GM19035 (cell line): ENCODE measurements around the gene KLF1.
"Not testable (repeated sequence)": the region's sequence is repeated elsewhere in the genome, so short reads cannot be mapped to it uniquely, and the experiment has no call there.

Experiments
- ATAC-seq: cut with Tn5 transposase; IDR thresholded peaks from one replicate; pipeline ENCODE4 v1.9.1; 2021; ENCODE audit not compliant: unreplicated experiment

The KLF1 gene

DNA sequence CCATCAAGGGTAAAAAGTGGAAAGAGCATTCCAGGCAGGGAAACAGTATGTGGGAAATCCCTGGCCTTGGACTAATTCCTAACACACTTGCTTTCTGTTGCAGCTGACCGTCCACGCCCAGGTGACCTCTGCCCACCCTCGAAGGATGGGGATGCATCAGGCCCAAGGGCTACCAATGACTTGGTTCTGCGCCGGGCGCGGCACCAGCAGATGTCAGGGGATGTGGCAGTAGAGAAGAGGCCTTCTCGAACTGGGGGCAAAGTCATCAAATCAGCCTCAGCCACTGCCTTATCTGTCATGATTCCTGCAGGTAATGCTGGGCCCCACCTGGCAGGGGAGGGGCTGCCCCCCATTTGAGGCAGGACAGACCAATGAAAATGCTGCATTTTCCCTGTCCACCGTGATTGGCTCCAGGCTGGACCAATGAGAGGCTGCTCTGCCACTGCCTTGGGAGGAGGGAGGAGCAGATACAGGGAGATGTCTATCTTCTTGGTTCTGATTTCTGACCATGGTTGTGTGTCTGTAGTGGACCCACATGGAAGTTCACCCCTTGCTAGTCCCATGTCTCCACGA, 18.4 kb downstream of the KLF1 start:
- no peak for ATAC-seq

DNA sequence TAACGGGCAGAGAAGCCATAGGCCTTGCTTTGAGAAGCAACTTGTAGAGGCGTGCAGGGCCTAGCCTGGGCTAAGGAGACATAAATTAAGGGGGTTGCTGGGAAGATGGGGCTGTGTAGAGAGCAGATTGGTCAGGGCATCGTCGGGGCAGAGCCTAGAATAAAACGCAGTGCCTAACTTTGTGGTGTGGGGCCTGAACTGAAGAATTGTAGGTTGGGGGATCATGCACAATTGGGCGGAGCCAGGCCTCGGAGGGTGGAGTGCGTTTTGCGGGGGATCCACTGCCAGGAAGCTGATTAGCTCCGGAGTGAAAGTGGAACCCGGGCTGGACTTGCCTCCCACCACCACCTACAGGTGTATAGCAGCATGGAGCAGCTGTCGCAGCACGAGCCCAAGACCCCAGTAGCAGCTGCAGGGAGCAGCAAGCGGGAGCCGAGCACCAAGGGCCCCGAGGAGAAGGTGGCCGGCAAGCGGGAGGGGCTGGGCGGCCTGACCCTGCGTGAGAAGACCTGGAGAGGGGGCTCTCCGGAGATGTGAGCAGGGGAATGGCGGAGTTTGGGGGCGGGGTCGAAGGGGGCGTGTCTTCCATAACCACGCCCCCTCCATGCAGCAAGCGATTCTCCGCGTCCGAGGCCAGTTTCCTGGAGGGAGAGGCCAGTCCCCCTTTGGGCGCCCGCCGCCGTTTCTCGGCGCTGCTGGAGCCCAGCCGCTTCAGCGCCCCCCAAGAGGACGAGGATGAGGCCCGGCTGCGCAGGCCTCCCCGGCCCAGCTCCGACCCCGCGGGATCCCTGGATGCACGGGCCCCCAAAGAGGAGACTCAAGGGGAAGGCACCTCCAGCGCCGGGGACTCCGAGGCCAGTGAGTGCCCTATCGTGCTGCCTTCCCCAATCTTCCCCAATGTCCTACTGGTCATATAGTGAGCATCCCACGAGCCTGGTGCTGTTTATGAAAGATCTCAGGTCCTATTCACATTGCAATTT, 19.6 kb downstream of the KLF1 start:
- peak; percentile 59 for ATAC-seq

DNA sequence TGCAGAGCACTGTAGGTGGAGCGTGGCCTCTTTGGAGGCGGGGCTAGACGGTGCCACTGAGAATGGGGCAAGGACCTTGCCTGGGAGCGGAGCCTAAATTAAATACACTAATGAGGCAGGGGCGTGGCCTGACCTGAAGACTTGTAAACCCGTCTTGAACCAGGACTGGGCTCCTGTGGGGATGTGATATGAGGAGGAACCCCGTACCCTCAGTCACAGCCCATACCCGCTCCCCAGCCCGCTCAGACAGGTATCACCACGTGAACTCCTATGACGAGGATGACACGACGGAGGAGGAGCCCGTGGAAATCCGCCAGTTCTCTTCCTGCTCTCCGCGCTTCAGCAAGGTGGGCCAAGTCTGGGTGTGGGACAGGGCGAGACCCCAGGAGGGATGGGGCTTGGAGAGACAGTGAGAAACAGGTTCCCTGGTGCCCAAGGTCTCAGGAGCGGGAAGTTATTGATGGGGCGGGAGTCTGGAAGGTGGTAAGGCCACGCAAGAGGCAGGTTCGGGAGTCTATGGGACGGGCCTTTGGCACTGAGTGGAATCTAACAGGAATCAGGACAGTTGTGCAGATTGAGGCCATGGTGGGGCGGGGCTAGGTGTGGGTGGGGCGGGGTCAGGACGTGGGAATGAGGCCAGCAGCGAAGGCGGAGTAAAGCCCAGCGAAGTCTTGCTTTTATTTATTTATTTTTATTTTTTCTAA, 20.4 kb downstream of the KLF1 start:
- no peak for ATAC-seq

DNA sequence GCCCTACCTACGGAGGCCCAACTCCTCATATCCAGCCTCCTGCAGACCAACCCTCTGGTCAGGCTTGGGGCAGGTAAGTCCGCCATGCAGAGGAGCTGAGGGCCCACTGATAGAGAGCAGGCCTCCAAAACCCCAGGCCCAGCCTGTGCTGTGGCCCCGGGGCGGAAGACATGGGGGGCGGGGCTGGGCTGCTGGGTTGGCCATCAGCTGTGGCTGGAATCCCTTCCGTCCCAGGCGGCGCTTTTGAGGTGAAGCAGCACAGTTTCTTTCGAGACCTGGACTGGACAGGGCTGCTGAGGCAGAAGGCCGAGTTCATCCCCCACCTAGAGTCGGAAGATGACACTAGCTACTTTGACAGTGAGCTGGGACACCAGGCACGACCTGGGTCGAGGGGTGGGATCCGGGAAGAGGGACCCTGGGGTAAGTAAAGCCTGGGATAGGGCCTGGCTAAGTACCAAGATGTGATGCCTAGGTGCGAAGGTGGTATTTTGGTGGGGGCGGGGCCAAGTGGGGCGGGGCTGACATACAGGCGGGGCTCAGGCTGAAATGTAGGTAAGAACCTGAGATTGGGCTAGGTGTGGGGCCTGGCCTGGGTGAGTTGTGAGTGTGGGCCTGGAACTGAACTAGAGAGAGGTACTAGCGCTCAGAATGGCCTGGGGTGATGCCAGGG, 21.1 kb downstream of the KLF1 start:
- ATAC-seq = no peak

DNA sequence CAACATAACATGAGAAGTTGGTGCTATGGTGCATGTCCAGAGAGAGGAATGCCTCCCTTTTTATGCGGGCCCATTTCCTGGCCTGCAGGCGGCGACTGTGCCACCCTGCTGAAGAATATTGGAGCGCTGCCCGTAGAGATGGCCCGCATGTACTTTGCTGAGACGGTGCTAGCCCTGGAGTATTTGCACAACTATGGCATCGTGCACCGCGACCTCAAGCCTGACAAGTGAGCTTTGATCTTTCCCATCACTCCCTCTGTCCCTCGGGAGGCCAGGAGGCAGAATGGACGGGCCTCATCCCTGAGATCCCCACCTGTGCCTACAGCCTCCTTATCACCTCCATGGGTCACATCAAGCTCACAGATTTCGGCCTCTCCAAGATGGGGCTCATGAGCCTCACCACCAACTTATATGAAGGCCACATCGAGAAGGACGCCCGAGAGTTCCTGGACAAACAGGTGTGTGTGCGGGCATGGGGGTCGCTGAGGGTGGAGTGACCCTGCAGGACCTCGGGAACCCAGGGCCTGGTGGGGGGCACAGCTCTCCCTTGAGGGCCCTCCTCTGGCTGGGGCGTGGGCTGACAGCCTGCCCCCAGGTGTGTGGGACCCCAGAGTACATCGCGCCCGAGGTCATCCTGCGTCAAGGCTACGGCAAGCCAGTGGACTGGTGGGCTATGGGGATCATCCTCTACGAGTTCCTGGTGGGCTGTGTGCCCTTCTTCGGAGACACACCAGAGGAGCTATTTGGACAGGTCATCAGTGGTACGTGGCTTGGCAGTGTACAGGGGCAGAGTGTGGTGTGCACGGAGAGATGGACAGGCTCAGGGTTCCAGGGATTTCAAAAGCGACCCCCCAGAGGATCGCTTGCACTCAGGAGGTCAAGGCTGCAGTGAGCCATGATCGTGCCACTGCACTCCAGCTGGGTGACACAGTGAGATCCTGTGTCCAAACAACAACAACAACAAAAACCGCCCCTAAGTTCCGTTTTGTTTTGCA, 22.0 kb downstream of the KLF1 start:
- no peak for ATAC-seq

DNA sequence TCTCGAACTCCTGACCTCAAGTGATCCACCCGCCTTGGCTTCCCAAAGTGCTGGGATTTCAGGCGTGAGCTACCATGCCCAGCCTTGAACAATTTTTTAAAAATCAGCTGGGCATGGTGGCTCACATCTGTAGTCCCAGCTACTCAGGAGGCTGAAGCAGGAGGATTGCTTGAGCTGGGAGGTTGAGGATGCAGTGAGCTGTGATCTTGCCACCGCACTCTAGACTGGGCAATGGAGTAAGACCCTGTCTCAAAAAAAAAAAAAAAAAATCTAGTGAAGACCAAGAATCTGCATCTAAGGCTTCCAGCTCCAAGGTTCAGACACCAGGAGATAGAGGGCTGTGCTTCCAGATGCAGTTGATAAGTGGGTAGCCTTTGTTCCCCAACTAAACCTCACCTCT, 22.9 kb downstream of the KLF1 start:
- ATAC-seq = no peak

DNA sequence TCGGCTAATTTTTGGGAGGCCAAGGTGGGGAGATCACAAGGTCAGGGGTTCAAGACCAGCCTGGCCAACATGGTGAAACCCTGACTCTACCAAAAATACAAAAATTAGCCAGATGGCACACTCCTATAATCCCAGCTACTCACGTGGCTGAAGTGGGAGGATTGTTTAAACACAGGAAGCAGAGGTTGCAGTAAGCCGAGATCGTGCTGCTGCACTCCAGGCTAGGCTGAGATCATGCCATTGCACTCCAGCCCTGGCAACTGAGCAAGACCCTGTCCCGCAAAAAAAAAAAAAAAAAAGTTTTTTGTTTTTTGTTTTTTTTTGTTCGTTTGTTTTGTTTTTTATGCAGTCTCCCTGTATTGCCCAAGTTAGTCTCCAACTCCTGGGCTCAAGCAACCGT, 27.5 kb downstream of the KLF1 start:
- ATAC-seq = no peak

DNA sequence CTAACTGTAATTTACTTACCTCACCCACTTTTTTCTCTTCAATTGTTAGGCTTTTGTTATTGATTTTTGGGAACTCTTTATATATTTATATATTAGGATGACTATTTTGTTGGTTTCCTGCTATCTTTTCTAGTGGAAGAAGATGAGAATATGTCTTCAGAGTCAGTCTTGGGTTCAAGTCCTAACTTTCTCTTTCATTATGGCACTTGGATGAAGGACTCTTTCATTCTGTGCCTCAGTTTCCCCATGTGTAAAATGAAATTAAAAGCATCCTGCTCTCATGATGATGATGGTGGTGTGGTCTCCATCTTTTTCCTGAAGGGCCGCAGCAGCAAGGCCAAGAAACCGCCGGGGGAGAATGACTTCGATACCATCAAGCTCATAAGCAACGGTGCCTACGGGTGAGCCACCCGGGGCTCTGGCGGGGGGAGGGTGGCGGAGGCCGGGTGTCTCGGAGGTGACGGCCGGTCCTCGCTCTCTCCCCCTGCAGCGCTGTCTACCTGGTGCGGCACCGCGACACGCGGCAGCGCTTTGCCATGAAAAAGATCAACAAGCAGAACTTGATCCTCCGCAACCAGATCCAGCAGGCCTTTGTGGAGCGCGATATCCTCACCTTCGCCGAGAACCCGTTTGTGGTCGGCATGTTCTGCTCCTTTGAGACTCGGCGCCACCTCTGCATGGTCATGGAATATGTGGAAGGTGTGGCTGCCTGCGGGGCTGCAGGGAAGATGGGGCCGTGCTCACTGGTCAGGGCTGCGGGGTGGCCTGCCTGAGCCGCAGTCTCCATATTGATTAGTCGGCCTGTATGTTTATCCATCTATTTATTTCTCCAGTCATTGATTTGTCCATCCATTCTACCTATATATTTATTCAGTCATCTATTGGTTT, 28.7 kb downstream of the KLF1 start:
- no peak for ATAC-seq

- no peak for ATAC-seq
Observed at GRCh38 chr19:12856653-12857052, 30.3 kb downstream of the KLF1 start.

DNA sequence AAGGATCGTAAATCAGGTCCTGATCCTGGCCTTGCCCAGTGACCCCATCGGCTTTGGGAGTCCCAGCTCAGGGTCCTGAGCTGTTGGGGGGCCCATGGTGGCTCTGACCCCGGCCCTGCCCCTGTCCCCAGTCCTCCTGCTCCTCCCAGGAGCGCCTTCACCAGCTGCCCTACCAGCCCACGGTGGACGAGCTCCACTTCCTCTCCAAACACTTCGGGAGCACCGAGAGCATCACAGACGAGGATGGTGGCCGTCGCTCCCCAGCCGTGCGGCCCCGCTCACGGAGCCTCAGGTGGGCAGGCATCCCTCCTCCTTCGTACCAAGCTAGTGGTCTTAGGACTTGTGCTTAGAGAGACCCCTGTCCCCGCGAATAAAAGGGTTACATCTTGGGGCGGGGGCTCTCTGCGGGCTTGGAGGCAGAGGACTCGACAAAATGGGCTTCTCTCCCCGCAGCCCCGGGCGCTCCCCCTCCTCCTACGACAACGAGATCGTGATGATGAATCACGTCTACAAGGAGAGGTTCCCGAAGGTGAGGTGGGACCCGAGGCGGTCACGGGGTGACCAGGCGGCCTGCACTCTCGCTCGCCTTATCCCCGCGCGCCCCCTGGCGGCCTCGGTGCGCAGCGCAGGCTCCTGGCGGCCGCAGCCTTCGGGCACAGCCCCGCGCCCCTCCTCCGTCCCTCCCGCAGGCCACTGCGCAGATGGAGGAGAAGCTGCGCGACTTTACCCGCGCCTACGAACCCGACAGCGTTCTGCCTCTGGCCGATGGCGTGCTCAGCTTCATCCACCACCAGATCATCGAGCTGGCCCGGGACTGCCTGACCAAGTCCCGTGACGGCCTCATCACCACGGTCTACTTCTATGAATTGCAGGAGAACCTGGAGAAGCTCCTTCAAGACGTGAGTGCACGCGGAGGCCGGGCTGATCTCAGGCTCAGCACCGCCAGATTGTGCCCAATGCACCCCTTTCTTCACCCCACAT, 39.6 kb downstream of the KLF1 start:
- no peak for ATAC-seq

DNA sequence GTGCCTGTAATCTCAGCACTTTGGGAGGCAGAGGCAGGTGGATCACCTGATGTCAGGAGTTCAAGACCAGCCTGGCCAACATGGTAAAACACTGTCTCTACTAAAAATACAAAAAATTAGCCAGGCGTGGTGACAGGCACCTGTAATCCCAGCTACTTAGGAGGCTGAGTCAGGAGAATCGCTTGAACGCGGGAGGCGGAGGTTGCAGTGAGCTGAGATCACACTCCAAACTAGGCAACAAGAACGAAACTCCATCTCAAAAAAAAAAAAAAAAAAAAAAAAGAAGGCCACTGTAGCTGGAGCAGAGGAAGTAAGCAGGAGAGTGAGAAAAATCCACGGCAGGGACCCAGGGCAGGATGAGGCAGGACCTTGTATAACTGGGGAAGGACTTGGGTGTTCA, 40.4 kb downstream of the KLF1 start:
- ATAC-seq = not testable (repeated sequence)

- no peak for ATAC-seq
Observed at GRCh38 chr19:12843999-12844732, 42.8 kb downstream of the KLF1 start.

DNA sequence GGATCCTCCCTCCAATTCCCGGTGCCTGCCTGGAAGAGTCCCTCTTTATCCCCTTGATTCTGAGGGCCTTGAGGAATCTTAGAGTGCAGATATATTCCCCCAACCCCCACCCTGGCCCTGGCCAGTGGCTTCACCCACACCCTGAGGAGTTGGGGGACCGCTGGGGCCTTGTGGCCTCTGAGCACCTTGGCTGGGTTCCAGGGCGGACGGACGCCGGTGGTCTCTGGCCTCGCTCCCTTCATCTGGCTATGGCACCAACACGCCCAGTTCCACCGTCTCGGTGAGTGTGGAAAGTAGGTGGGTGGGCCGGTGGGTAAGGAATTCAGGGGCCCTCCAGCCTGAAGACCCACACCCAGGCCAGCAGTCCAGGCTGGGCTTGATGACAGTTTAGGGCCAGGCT, 43.7 kb downstream of the KLF1 start:
- ATAC-seq = no peak

DNA sequence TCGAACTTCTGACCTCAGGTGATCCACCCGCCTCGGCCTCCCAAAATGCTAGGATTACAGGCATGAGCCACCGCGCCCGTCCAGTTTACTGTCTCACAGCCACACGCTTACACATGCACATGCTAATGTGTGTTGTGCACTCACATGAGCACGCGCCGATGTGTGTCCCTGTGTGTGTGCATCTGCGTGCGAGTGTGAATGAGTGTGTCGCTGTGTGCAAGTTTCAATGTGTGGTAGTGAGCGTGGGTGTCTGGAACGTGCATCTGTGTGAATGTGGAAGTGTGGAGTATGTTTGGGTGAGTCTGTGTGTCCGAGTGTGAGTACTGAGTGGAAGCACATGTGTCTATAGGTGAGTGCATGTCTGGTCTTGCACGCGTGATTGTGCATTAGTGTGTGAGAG, 44.5 kb downstream of the KLF1 start:
- no peak for ATAC-seq

GRCh38 chr19:12841094-12841493, 45.9 kb downstream of the KLF1 start:
- ATAC-seq = no peak

DNA sequence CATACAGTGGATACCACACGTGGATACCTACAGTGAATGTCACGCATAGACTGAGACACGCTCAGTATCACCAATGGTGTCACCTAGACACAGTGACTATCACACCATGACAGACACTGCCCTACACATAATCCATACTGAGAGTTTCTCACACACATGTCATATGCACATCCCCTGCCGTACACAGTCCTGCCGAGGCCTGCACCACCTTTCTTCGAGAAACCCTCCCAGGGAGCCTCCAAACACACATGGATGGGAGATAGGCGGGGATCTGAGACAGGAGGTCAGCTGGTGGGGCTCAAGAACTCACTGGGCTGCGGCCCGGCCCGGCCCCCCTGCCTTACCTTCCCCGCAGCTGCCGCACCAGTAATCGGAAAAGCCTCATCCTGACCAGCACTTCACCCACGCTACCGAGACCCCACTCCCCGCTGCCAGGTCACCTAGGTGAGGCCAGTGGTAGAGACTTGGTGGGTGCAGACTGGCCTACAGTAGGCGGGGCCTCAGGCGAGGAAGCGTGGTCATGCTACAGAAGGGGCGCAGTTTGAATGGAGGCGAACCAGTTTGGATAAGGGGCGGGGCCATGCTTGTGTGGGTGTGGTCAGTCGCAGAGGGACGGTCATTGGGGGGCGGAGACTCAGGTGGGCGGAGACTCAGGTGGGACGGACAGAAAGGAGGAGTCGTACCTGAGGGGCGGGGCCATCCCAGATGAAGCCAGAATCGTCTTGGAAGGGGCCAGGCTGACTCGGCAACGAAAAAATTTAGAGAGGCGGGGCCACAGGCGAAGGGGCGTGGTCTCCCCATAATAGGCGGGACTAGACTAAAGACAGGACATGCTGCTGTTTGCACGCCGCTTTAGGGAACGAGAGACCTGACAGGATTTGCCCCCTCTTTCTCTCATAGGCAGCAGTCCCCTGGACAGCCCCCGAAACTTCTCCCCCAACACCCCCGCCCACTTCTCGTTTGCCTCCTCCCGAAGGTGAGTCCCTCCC, 46.6 kb downstream of the KLF1 start:
- no peak for ATAC-seq
